Activated CD8-positive, alpha-beta T cell treated with anti-CD3 and anti-CD28 coated beads, Interleukin-2, amount 10 ng/mL, durations not matched to agents 7 days and 5 days (primary cell): ENCODE results near the gene ZBTB16. TPM values are rescaled to one million over a fixed set of nuclear protein-coding genes. Genes with fewer than 3 reads are reported as not detected.
A peak's percentile ranks its signal among the peaks of the same experiment; 100 is the strongest.

ENCODE experiments used
- ATAC-seq: fragments of 150-1000 bp; cut with Tn5 transposase; one replicate; pipeline ENCODE4 v1.10.0; 2021; ENCODE audit warnings: moderate library complexity
- CTCF ChIA-PET: fragments of 350-600 bp; sonication (Branson Sonifier 250); formaldehyde crosslinking; loops from one replicate; lab custom pipeline; 2021; ENCODE audit warnings: antibody characterized with exemption; lab: Charles Lee
- POLR2A ChIA-PET: fragments of 350-600 bp; sonication (Branson Sonifier 250); formaldehyde crosslinking; loops from one replicate; lab custom pipeline; 2021; ENCODE audit warnings: antibody characterized with exemption; lab: Charles Lee
- DNase-seq: peaks from one replicate; pipeline ENCODE4 v3.0.0-alpha.2; 2020
- H3K27ac Mint-ChIP-seq: one replicate; pipeline ENCODE4 v1.8.0; 2021; ENCODE audit warnings: mild to moderate bottlenecking, mixed read lengths
- H3K27me3 Mint-ChIP-seq: one replicate; pipeline ENCODE4 v1.8.0; 2021; ENCODE audit warnings: low read depth, mixed read lengths
- H3K36me3 Mint-ChIP-seq: one replicate; pipeline ENCODE4 v1.8.0; 2021; ENCODE audit warnings: low read depth, mixed read lengths
- H3K4me1 Mint-ChIP-seq: one replicate; pipeline ENCODE4 v1.8.0; 2021; ENCODE audit warnings: low read depth, mixed read lengths
- H3K4me3 Mint-ChIP-seq: one replicate; pipeline ENCODE4 v1.8.0; 2021; ENCODE audit warnings: mild to moderate bottlenecking, mixed read lengths
- H3K9me3 Mint-ChIP-seq: one replicate; pipeline ENCODE4 v1.8.0; 2022; ENCODE audit warnings: mixed read lengths; ENCODE audit not compliant: insufficient read depth
- total RNA-seq, 2 experiments: library from RNA; stranded (reverse); gene quantifications; one replicate each; pipeline ENCODE4 v1.2.3, GENCODE V29; 2021

Gene ZBTB16
- total RNA-seq, 2 experiments from 2014 or later: 16.3 to 16.4 TPM

- ATAC-seq (no peak), DNase-seq (no peak)
- Mint-ChIP-seq H3K4me3 (no peak overlapping the region), H3K27ac (no peak overlapping the region), H3K36me3 (no peaks in the 10 kb centered on the region), H3K27me3 (peaks cover 9% of the 10 kb centered on the region), H3K4me1 (peaks cover 12% of the 10 kb centered on the region), H3K9me3 (no peaks in the 10 kb centered on the region)
- POLR2A ChIA-PET: no interaction called here
- CTCF ChIA-PET: no interaction called here
Measured at GRCh38 chr11:114094516-114094915, 35.0 kb downstream of the ZBTB16 start.

- ATAC-seq (no peak), DNase-seq (no peak)
- CTCF ChIA-PET: no interaction called here
- H3K9me3 Mint-ChIP-seq: no peaks in the 10 kb centered on the region
- peaks cover 9% of the 10 kb centered on the region for H3K27me3 Mint-ChIP-seq
- H3K4me1 Mint-ChIP-seq: peaks cover 7% of the 10 kb centered on the region
- no peak overlapping the region for H3K27ac Mint-ChIP-seq
- no peaks in the 10 kb centered on the region for H3K36me3 Mint-ChIP-seq
- H3K4me3 Mint-ChIP-seq: no peak overlapping the region
- POLR2A ChIA-PET: no interaction called here
Measured at GRCh38 chr11:114095899-114096298, 36.4 kb downstream of the ZBTB16 start.

- ChIA-PET POLR2A (no interaction called here), CTCF (no interaction called here)
- Mint-ChIP-seq H3K36me3 (no peaks in the 10 kb centered on the region), H3K27me3 (peaks cover 9% of the 10 kb centered on the region), H3K4me1 (peaks cover 20% of the 10 kb centered on the region), H3K4me3 (no peak overlapping the region), H3K27ac (no peak overlapping the region), H3K9me3 (no peaks in the 10 kb centered on the region)
- ATAC-seq (no peak), DNase-seq (no peak)
Measured at GRCh38 chr11:114097832-114098231, 38.3 kb downstream of the ZBTB16 start.

- no peak for ATAC-seq
- POLR2A ChIA-PET: no interaction called here
- H3K4me1 Mint-ChIP-seq: peaks cover 31% of the 10 kb centered on the region
Measured at GRCh38 chr11:114098927-114099326, 39.4 kb downstream of the ZBTB16 start.

GRCh38 chr11:114099392-114100178 lies 40.1 kb downstream of the ZBTB16 start:
- Mint-ChIP-seq H3K4me1 (peaks cover 37% of the 10 kb centered on the region), H3K27ac (no peak overlapping the region), H3K9me3 (no peaks in the 10 kb centered on the region), H3K36me3 (no peaks in the 10 kb centered on the region), H3K4me3 (no peak overlapping the region), H3K27me3 (peaks cover 9% of the 10 kb centered on the region)
- ATAC-seq (peak; percentile 22), DNase-seq (no peak)
- ChIA-PET POLR2A (no interaction called here), CTCF (interaction anchor here (0.9 kb wide), 2 partner anchors 9 to 105 kb away, joined by 4 to 5 read pairs; no protein-coding TSS in a partner anchor)

More at GRCh38 chr11:114098927-114099326, 39.4 kb downstream of the ZBTB16 start:
- Mint-ChIP-seq H3K27ac (no peak overlapping the region), H3K9me3 (no peaks in the 10 kb centered on the region), H3K4me3 (no peak overlapping the region), H3K36me3 (no peaks in the 10 kb centered on the region), H3K27me3 (peaks cover 9% of the 10 kb centered on the region)
- DNase-seq: no peak
- CTCF ChIA-PET: no interaction called here

- Mint-ChIP-seq H3K9me3 (no peaks in the 10 kb centered on the region), H3K4me3 (peak overlapping the region; percentile 36), H3K36me3 (no peaks in the 10 kb centered on the region), H3K4me1 (peaks cover 42% of the 10 kb centered on the region), H3K27me3 (peaks cover 7% of the 10 kb centered on the region), H3K27ac (peak overlapping the region; percentile 79)
- peak; percentile 41 for DNase-seq
- POLR2A ChIA-PET: interaction anchor here (0.6 kb wide), 1 partner anchor 45 kb away, joined by 3 read pairs; no protein-coding TSS in a partner anchor
- peak; percentile 77 for ATAC-seq
- CTCF ChIA-PET: interaction anchor here (0.8 kb wide), 1 partner anchor 158 kb away, joined by 3 read pairs; no protein-coding TSS in a partner anchor
Measured at GRCh38 chr11:114102993-114103896, 43.7 kb downstream of the ZBTB16 start.

- no peak overlapping the region for H3K27ac Mint-ChIP-seq
- no peak for DNase-seq
- no peaks in the 10 kb centered on the region for H3K36me3 Mint-ChIP-seq
- H3K9me3 Mint-ChIP-seq: no peaks in the 10 kb centered on the region
- peaks cover 47% of the 10 kb centered on the region for H3K4me1 Mint-ChIP-seq
- ATAC-seq: no peak
- H3K27me3 Mint-ChIP-seq: peaks cover 26% of the 10 kb centered on the region
- ChIA-PET CTCF (no interaction called here), POLR2A (no interaction called here)
- H3K4me3 Mint-ChIP-seq: no peak overlapping the region
Measured at GRCh38 chr11:114105611-114106010, 46.1 kb downstream of the ZBTB16 start.

GRCh38 chr11:114106047-114106446 lies 46.5 kb downstream of the ZBTB16 start:
- Mint-ChIP-seq H3K27me3 (peaks cover 29% of the 10 kb centered on the region), H3K27ac (peak overlapping the region; percentile 28), H3K4me1 (peaks cover 50% of the 10 kb centered on the region), H3K36me3 (peaks cover 2% of the 10 kb centered on the region), H3K4me3 (no peak overlapping the region), H3K9me3 (no peaks in the 10 kb centered on the region)
- POLR2A ChIA-PET: no interaction called here
- ATAC-seq (no peak), DNase-seq (no peak)
- CTCF ChIA-PET: no interaction called here

GRCh38 chr11:114106986-114107385 lies 47.5 kb downstream of the ZBTB16 start:
- H3K4me3 Mint-ChIP-seq: no peak overlapping the region
- peaks cover 37% of the 10 kb centered on the region for H3K27me3 Mint-ChIP-seq
- CTCF ChIA-PET: no interaction called here
- DNase-seq (no peak), ATAC-seq (no peak)
- H3K36me3 Mint-ChIP-seq: peaks cover 3% of the 10 kb centered on the region
- no peaks in the 10 kb centered on the region for H3K9me3 Mint-ChIP-seq
- POLR2A ChIA-PET: no interaction called here
- H3K27ac Mint-ChIP-seq: no peak overlapping the region
- H3K4me1 Mint-ChIP-seq: peaks cover 54% of the 10 kb centered on the region

GRCh38 chr11:114108501-114109205 lies 49.1 kb downstream of the ZBTB16 start:
- ATAC-seq (no peak), DNase-seq (no peak)
- Mint-ChIP-seq H3K36me3 (peaks cover 3% of the 10 kb centered on the region), H3K27ac (no peak overlapping the region), H3K27me3 (peaks cover 49% of the 10 kb centered on the region), H3K4me1 (peaks cover 37% of the 10 kb centered on the region), H3K4me3 (no peak overlapping the region), H3K9me3 (no peaks in the 10 kb centered on the region)
- ChIA-PET CTCF (interaction anchor here (0.8 to 1.5 kb wide), 3 partner anchors 9 to 84 kb away, joined by 3 to 4 read pairs (median 3); no protein-coding TSS in a partner anchor), POLR2A (interaction anchor here (0.9 kb wide), 1 partner anchor 75 kb away, joined by 3 read pairs; no protein-coding TSS in a partner anchor)
